ENCODE results near the gene CDK19.

- TF ChIP-seq ZC3H10 (CRISPR knock-in tag; IDR thresholded peaks at IDR 0.05): no peak
- TF ChIP-seq PATZ1 (CRISPR knock-in tag; IDR thresholded peaks at IDR 0.05; ENCODE audit: borderline replicate concordance): no peak
- no peak for TF ChIP-seq GLIS3 (CRISPR knock-in tag; IDR thresholded peaks at IDR 0.05)
- TF ChIP-seq CSRNP3 (CRISPR knock-in tag; IDR thresholded peaks at IDR 0.05): no peak
- no peak for TF ChIP-seq RARB (CRISPR knock-in tag; IDR thresholded peaks at IDR 0.05)
- TF ChIP-seq ZNF8 (CRISPR knock-in tag; IDR thresholded peaks at IDR 0.05): no peak
Observed at GRCh38 chr6:110810896-110811586, 4.2 kb downstream of the CDK19 start.
